ENCODE results near the gene KRTAP6-1. TPM values are rescaled to one million over a fixed set of nuclear protein-coding genes. Genes with fewer than 3 reads are reported as not detected.

The KRTAP6-1 gene
- total RNA-seq, 1 experiment from 2014 or later, result not detected

- no peak for DNase-seq
- Histone ChIP-seq H3K27me3 (ENCODE audit: low read length) (no peaks in the 10 kb centered on the region), H3K4me2 (ENCODE audit: low read length) (no peak overlapping the region), H3K9me2 (replicated peaks; ENCODE audit: low read length) (no peaks in the 10 kb centered on the region), H3F3A (ENCODE audit: low read length, unreplicated experiment) (no peaks in the 10 kb centered on the region), H3K4me3 (ENCODE audit: low read length) (no peak overlapping the region), H3K9me3 (ENCODE audit: low read length) (no peaks in the 10 kb centered on the region), H3K4me1 (ENCODE audit: insufficient read depth, low read length) (no peaks in the 10 kb centered on the region), H3K9ac (ENCODE audit: low read length) (no peak overlapping the region), H3K36me3 (ENCODE audit: low read depth, low read length) (no peaks in the 10 kb centered on the region), H3K79me2 (ENCODE audit: low read length) (no peaks in the 10 kb centered on the region), H2AFZ (ENCODE audit: low read length) (no peak overlapping the region), H4K20me1 (ENCODE audit: low read length) (no peaks in the 10 kb centered on the region), H3K27ac (ENCODE audit: low read length) (no peak overlapping the region)
- ChIA-PET CTCF (no interaction called here), POLR2A (ENCODE audit: unreplicated experiment) (no interaction called here)
- no TSS peak for BruUV-seq (replicated peaks)
- intact Hi-C loops (cut with micrococcal nuclease), result no loop called here
- TF ChIP-seq CTCF (conservative IDR thresholded peaks at IDR 0.05; ENCODE audit: low read depth, low read length) (no peak), EZH2 (IDR thresholded peaks at IDR 0.05; ENCODE audit: low read length, unreplicated experiment) (no peak), EZH2phosphoT487 (IDR thresholded peaks at IDR 0.05; ENCODE audit: borderline replicate concordance, low read length) (no peak)
- ATAC-seq, result no peak
These were observed 46.1 kb downstream of the KRTAP6-1 start for GRCh38 chr21:30567617-30568016.

GRCh38 chr21:30563630-30564029, 50.1 kb downstream of the KRTAP6-1 start:
- Histone ChIP-seq H3K4me1 (ENCODE audit: insufficient read depth, low read length) (no peaks in the 10 kb centered on the region), H3K79me2 (ENCODE audit: low read length) (no peaks in the 10 kb centered on the region), H2AFZ (ENCODE audit: low read length) (no peak overlapping the region), H3K9me2 (replicated peaks; ENCODE audit: low read length) (no peaks in the 10 kb centered on the region), H3K27me3 (ENCODE audit: low read length) (no peaks in the 10 kb centered on the region), H3K9me3 (ENCODE audit: low read length) (no peaks in the 10 kb centered on the region), H3K9ac (ENCODE audit: low read length) (no peak overlapping the region), H4K20me1 (ENCODE audit: low read length) (no peaks in the 10 kb centered on the region), H3F3A (ENCODE audit: low read length, unreplicated experiment) (no peaks in the 10 kb centered on the region), H3K4me3 (ENCODE audit: low read length) (no peak overlapping the region), H3K36me3 (ENCODE audit: low read depth, low read length) (no peaks in the 10 kb centered on the region), H3K4me2 (ENCODE audit: low read length) (no peak overlapping the region), H3K27ac (ENCODE audit: low read length) (no peak overlapping the region)
- no peak for ATAC-seq
- ChIA-PET POLR2A (ENCODE audit: unreplicated experiment) (no interaction called here), CTCF (no interaction called here)
- intact Hi-C loops (cut with micrococcal nuclease), result no loop called here
- TF ChIP-seq EZH2phosphoT487 (IDR thresholded peaks at IDR 0.05; ENCODE audit: borderline replicate concordance, low read length), result no peak
- no peak for TF ChIP-seq EZH2 (IDR thresholded peaks at IDR 0.05; ENCODE audit: low read length, unreplicated experiment)
- TF ChIP-seq CTCF (conservative IDR thresholded peaks at IDR 0.05; ENCODE audit: low read depth, low read length), result no peak
- BruUV-seq (replicated peaks), result no TSS peak
- no peak for DNase-seq

Other genes starting within 250 kb of the KRTAP6-1 start
- not detected in 2 replicates for gene KRTAP13-2, start 241.7 kb downstream of the KRTAP6-1 start, total RNA-seq (2014; rRNA removed)
- gene KRTAP13-1, start 217.9 kb downstream of the KRTAP6-1 start, total RNA-seq (2014; rRNA removed), result not detected in 2 replicates
- gene KRTAP13-3, start 188.0 kb downstream of the KRTAP6-1 start, total RNA-seq (2014; rRNA removed), result not detected in 2 replicates
- gene KRTAP13-4, start 183.7 kb downstream of the KRTAP6-1 start, total RNA-seq (2014; rRNA removed), result not detected in 2 replicates
- not detected in 2 replicates for gene KRTAP15-1, start 173.7 kb downstream of the KRTAP6-1 start, total RNA-seq (2014; rRNA removed)
- not detected in 2 replicates for gene KRTAP19-1, start 133.6 kb downstream of the KRTAP6-1 start, total RNA-seq (2014; rRNA removed)
- gene KRTAP19-2, start 126.5 kb downstream of the KRTAP6-1 start, total RNA-seq (2014; rRNA removed), result not detected in 2 replicates
- not detected in 2 replicates for gene KRTAP19-3, start 121.9 kb downstream of the KRTAP6-1 start, total RNA-seq (2014; rRNA removed)
- not detected in 2 replicates for gene KRTAP19-4, start 116.8 kb downstream of the KRTAP6-1 start, total RNA-seq (2014; rRNA removed)
- not detected in 2 replicates for gene KRTAP19-5, start 111.8 kb downstream of the KRTAP6-1 start, total RNA-seq (2014; rRNA removed)
- gene KRTAP19-6, start 72.1 kb downstream of the KRTAP6-1 start, total RNA-seq (2014; rRNA removed), result not detected in 2 replicates
- not detected in 2 replicates for gene KRTAP19-7, start 52.6 kb downstream of the KRTAP6-1 start, total RNA-seq (2014; rRNA removed)
- not detected in 2 replicates for gene KRTAP22-2, start 23.5 kb downstream of the KRTAP6-1 start, total RNA-seq (2014; rRNA removed)
- gene KRTAP6-3, start 21.5 kb downstream of the KRTAP6-1 start, total RNA-seq (2014; rRNA removed), result not detected in 2 replicates
- not detected in 2 replicates for gene KRTAP6-2, start 15.0 kb downstream of the KRTAP6-1 start, total RNA-seq (2014; rRNA removed)
- not detected in 2 replicates for gene KRTAP22-1, start 12.8 kb downstream of the KRTAP6-1 start, total RNA-seq (2014; rRNA removed)
- gene KRTAP20-1, start 2.5 kb upstream of the KRTAP6-1 start, total RNA-seq (2014; rRNA removed), result not detected in 2 replicates
- gene KRTAP20-4, start 6.7 kb upstream of the KRTAP6-1 start, total RNA-seq (2014; rRNA removed), result not detected in 2 replicates
- gene KRTAP20-2, start 21.3 kb upstream of the KRTAP6-1 start, total RNA-seq (2014; rRNA removed), result 0.51 TPM in 1 of 2 replicates, not detected in the other
- gene KRTAP20-3, start 28.9 kb upstream of the KRTAP6-1 start, total RNA-seq (2014; rRNA removed), result not detected in 2 replicates
- gene KRTAP21-3, start 104.8 kb upstream of the KRTAP6-1 start, total RNA-seq (2014; rRNA removed), result not detected in 2 replicates
- not detected in 2 replicates for gene KRTAP21-2, start 133.3 kb upstream of the KRTAP6-1 start, total RNA-seq (2014; rRNA removed)
- not detected in 2 replicates for gene KRTAP21-1, start 141.5 kb upstream of the KRTAP6-1 start, total RNA-seq (2014; rRNA removed)
- gene KRTAP8-1, start 199.3 kb upstream of the KRTAP6-1 start, total RNA-seq (2014; rRNA removed), result not detected in 2 replicates
- not detected in 2 replicates for gene KRTAP7-1, start 215.8 kb upstream of the KRTAP6-1 start, total RNA-seq (2014; rRNA removed)

All from PC-3 (cell line).